ENCODE data around the gene ULBP3. TPM values are rescaled to one million over a fixed set of nuclear protein-coding genes. Genes with fewer than 3 reads are reported as not detected.

Gene ULBP3
- total and polyA plus RNA-seq, 2 of the 13 experiments (the other 11 are each of a cell fraction or from before 2014, with no cell fraction given) = 0.42 to 0.48 TPM

DNA sequence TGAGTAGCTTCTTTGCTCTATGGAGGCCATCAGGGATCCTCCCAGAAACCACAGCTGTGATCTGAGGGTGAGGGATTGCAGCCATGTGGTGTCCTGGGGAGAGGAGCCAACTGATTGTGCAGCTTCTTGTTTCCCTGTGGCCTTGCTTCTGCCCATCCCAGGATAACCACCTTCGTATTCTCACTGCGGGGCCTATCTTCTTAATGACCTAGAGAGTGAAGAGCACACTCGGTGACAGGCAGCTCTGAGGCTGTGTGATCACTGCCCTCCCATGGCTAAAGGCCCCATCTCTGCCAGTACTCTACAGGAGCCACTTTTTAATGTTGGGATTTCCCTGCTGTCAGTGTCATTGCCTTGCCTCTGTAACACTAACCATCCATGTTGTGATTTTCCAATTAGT lies 38.3 kb downstream of the ULBP3 start:
- Histone ChIP-seq H3K9ac (ENCODE audit: insufficient read depth, low read depth, low read length) (no peak overlapping the region), H4K20me1 (ENCODE audit: insufficient read depth, low read length) (no peaks in the 10 kb centered on the region), H3K79me2 (ENCODE audit: insufficient read depth, low read length) (no peaks in the 10 kb centered on the region), H3K4me1 (ENCODE audit: insufficient read depth, low read length) (no peaks in the 10 kb centered on the region), H3K27ac (ENCODE audit: extremely low read length, insufficient read depth, low read length) (no peak overlapping the region), H3K36me3 (replicated peaks in 1 of 2; ENCODE audit: control insufficient read depth in 1 of 2, insufficient read depth in 2 of 2, low read length in 2 of 2) (no peaks in the 10 kb centered on the region), H3K27me3 (ENCODE audit: control insufficient read depth in 1 of 2, insufficient read depth in 2 of 2, low read length in 2 of 2) (peaks cover 3 to 57% of the 10 kb centered on the region in 2 experiments), H3K9me3 (ENCODE audit: low read length) (no peaks in the 10 kb centered on the region), H3K4me3 (replicated peaks in 1 of 3; ENCODE audit: insufficient read depth in 1 of 3, low read depth in 2 of 3, low read length in 3 of 3) (no peak overlapping the region), H2AFZ (ENCODE audit: low read length) (no peak overlapping the region), H3K4me2 (ENCODE audit: low read depth, low read length) (no peak overlapping the region)
- ATAC-seq (no peak), FAIRE-seq (no peak), DNase-seq (ENCODE audit: low spot score) (no peak)
- no TSS peak for BruUV-seq (replicated peaks)
- POLR2A ChIA-PET = no interaction called here
- in situ Hi-C loops (cut with HindIII; ENCODE audit: extremely low pct_ligation_motif_present, low pct_unique_long_range_greater_than_20kb) (no loop called here), intact Hi-C loops (cut with micrococcal nuclease; ENCODE audit: unreplicated experiment) (no loop called here)
- WGBS (ENCODE audit: low lambda C conversion rate) = 3% methylated on average over 3 of the region's 3 CpGs
- CTCF ChIA-PET (ENCODE audit: low intra/inter-chr PET ratio, low total read pairs) = no interaction called here
- TF ChIP-seq ZNF678 (CRISPR knock-in tag; IDR thresholded peaks at IDR 0.05) = no peak
- no peak for TF ChIP-seq CC2D1A (CRISPR knock-in tag; IDR thresholded peaks at IDR 0.05)
- TF ChIP-seq ZC3H13 (CRISPR knock-in tag; IDR thresholded peaks at IDR 0.05) = no peak
- TF ChIP-seq, protein P1, sequence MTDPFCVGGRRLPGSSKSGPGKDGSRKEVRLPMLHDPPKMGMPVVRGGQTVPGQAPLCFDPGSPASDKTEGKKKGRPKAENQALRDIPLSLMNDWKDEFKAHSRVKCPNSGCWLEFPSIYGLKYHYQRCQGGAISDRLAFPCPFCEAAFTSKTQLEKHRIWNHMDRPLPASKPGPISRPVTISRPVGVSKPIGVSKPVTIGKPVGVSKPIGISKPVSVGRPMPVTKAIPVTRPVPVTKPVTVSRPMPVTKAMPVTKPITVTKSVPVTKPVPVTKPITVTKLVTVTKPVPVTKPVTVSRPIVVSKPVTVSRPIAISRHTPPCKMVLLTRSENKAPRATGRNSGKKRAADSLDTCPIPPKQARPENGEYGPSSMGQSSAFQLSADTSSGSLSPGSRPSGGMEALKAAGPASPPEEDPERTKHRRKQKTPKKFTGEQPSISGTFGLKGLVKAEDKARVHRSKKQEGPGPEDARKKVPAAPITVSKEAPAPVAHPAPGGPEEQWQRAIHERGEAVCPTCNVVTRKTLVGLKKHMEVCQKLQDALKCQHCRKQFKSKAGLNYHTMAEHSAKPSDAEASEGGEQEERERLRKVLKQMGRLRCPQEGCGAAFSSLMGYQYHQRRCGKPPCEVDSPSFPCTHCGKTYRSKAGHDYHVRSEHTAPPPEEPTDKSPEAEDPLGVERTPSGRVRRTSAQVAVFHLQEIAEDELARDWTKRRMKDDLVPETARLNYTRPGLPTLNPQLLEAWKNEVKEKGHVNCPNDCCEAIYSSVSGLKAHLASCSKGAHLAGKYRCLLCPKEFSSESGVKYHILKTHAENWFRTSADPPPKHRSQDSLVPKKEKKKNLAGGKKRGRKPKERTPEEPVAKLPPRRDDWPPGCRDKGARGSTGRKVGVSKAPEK (CRISPR knock-in tag; IDR thresholded peaks at IDR 0.05; ENCODE audit: borderline replicate concordance) = no peak
- TF ChIP-seq ZNF432 (CRISPR knock-in tag; IDR thresholded peaks at IDR 0.05; ENCODE audit: borderline replicate concordance) = no peak
- TF ChIP-seq KDM6A (CRISPR knock-in tag; IDR thresholded peaks at IDR 0.05; ENCODE audit: low read depth) = no peak
- TF ChIP-seq, protein P2, sequence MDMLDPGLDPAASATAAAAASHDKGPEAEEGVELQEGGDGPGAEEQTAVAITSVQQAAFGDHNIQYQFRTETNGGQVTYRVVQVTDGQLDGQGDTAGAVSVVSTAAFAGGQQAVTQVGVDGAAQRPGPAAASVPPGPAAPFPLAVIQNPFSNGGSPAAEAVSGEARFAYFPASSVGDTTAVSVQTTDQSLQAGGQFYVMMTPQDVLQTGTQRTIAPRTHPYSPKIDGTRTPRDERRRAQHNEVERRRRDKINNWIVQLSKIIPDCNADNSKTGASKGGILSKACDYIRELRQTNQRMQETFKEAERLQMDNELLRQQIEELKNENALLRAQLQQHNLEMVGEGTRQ (IDR thresholded peaks at IDR 0.05; ENCODE audit: low read depth, low read length) = no peak
- TF ChIP-seq, protein P2 (CRISPR knock-in tag; IDR thresholded peaks at IDR 0.05; ENCODE audit: borderline replicate concordance) = no peak
- no peak for TF ChIP-seq KLF15 (CRISPR knock-in tag; IDR thresholded peaks at IDR 0.05; ENCODE audit: borderline replicate concordance)
- TF ChIP-seq, protein P3, sequence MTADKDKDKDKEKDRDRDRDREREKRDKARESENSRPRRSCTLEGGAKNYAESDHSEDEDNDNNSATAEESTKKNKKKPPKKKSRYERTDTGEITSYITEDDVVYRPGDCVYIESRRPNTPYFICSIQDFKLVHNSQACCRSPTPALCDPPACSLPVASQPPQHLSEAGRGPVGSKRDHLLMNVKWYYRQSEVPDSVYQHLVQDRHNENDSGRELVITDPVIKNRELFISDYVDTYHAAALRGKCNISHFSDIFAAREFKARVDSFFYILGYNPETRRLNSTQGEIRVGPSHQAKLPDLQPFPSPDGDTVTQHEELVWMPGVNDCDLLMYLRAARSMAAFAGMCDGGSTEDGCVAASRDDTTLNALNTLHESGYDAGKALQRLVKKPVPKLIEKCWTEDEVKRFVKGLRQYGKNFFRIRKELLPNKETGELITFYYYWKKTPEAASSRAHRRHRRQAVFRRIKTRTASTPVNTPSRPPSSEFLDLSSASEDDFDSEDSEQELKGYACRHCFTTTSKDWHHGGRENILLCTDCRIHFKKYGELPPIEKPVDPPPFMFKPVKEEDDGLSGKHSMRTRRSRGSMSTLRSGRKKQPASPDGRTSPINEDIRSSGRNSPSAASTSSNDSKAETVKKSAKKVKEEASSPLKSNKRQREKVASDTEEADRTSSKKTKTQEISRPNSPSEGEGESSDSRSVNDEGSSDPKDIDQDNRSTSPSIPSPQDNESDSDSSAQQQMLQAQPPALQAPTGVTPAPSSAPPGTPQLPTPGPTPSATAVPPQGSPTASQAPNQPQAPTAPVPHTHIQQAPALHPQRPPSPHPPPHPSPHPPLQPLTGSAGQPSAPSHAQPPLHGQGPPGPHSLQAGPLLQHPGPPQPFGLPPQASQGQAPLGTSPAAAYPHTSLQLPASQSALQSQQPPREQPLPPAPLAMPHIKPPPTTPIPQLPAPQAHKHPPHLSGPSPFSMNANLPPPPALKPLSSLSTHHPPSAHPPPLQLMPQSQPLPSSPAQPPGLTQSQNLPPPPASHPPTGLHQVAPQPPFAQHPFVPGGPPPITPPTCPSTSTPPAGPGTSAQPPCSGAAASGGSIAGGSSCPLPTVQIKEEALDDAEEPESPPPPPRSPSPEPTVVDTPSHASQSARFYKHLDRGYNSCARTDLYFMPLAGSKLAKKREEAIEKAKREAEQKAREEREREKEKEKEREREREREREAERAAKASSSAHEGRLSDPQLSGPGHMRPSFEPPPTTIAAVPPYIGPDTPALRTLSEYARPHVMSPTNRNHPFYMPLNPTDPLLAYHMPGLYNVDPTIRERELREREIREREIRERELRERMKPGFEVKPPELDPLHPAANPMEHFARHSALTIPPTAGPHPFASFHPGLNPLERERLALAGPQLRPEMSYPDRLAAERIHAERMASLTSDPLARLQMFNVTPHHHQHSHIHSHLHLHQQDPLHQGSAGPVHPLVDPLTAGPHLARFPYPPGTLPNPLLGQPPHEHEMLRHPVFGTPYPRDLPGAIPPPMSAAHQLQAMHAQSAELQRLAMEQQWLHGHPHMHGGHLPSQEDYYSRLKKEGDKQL (CRISPR knock-in tag; IDR thresholded peaks at IDR 0.05; ENCODE audit: low read depth) = no peak
- TF ChIP-seq JUN (CRISPR knock-in tag; IDR thresholded peaks at IDR 0.05) = no peak
- TF ChIP-seq ZNF530 (CRISPR knock-in tag; IDR thresholded peaks at IDR 0.05; ENCODE audit: low read depth) = no peak
- no peak for TF ChIP-seq NFATC3 (CRISPR knock-in tag; IDR thresholded peaks at IDR 0.05)
- no peak for TF ChIP-seq ETV5 (CRISPR knock-in tag; IDR thresholded peaks at IDR 0.05; ENCODE audit: borderline replicate concordance)
- TF ChIP-seq MATR3 (CRISPR knock-in tag; IDR thresholded peaks at IDR 0.05) = no peak
- no peak for TF ChIP-seq NPAS2 (CRISPR knock-in tag; IDR thresholded peaks at IDR 0.05; ENCODE audit: borderline replicate concordance)
